ENCODE results near the gene CCDC102B.
A peak's percentile ranks its signal among the peaks of the same experiment; 100 is the strongest.
"Not testable (repeated sequence)": the region's sequence is repeated elsewhere in the genome, so short reads cannot be mapped to it uniquely, and the experiment has no call there.

Gene CCDC102B

DNA sequence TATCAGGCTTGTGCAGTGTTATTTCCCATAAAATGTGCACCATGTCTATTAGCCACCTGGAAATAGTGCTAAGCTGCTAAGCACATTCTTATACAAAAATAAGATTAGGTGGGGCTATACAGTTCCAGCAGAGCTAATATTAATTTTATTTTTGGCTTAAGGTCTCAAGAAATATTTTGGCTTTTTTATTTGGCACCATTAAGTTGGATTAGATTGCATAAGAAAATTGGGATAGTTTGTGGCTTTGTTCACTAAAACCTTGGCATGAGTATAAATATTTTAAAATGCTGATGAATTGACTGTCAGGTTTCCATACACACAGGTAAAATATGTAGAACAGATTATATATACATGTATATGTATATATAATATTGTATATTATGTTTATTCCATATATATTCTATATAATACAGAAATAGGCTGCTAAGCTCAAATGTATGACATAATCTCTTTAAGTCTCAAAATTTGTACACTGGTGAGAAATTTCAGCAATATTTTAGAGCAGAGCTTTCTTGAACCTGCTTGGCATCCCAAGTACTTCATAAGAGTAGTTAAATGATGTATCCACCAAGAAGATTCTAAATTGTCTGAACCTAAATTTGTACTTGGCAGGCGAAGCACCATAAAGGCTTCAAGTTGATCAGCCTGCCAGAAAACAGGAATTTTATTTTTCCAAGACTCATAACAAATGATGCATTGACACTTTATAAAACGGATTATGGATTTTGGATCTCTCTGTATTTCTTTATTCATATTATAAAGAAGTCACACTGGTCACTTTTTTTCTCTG is 32.6 kb downstream of the CCDC102B start:
- DNase-seq, result no peak

DNA sequence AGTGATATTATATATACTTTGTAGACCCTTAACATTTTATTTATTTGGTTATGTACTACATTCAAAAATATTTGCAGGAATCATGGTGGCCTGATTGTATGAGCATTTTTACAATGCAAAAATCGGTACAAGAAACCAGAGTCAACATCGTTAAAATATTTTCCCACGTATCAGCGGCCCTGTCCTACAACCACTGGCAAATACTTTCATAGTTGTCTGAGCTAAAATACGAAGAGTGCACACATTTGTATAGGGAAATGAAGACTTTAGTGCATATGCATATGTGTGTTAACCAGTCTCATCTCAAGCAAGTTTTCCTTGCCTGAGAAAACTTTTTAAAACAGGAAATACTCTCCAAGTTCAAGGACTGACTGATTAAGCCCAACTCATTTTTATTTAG is 35.9 kb downstream of the CCDC102B start:
- no peak for DNase-seq

DNA sequence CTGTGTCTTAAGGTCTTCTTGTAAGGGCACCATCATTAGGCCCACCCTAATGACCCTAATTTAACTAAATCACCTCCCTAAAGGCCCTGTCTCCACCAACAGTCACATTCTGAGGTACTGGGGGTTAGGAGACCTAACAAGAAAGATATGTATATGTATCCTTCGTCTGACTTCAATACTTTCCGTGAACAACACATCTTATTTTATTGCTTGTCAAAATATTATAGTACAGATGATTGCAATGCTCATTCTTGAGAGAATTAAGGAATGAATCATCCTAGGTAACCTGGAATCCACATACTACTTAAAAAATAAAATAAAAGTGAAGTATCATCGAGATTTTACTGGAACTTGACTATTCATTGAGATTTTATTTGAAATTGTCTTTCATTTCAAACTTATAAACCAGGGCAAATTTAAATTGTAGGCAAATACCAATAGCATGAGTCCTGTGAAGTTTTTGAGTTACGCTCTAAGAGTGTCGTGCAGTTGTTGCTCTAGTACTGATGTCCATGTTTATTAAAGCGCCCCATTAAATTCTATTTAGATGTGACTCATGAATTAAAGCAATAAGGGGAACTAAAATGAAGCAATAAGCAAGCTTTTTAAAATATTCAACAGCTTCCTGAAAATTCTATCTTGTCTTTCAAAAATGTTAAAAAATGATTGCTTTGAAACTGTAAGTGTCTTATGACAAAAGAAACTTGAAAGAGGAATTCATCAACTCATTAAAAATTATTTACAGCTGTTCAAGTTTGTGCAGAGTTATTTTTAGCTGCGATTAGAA is 40.0 kb downstream of the CCDC102B start:
- no peak for DNase-seq

DNA sequence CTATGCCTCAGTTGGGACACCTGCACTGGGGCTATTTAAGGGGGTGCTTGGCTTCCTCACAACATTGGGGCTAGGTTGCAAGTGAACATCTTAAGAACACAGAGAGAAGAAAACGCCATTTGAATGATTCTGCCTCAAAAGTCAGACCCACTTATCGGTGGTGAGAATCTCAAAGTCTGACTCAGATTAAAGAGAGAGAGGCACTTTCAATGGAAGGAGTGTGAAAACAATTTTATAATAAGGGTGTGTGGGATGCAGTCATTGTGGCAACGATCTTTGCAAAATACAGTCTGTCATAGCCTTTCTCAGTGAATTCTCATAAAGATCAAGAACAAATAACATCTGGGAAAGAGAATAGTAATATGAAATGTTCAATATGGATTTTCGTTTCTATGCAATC is 41.8 kb downstream of the CCDC102B start:
- no peak for DNase-seq

DNA sequence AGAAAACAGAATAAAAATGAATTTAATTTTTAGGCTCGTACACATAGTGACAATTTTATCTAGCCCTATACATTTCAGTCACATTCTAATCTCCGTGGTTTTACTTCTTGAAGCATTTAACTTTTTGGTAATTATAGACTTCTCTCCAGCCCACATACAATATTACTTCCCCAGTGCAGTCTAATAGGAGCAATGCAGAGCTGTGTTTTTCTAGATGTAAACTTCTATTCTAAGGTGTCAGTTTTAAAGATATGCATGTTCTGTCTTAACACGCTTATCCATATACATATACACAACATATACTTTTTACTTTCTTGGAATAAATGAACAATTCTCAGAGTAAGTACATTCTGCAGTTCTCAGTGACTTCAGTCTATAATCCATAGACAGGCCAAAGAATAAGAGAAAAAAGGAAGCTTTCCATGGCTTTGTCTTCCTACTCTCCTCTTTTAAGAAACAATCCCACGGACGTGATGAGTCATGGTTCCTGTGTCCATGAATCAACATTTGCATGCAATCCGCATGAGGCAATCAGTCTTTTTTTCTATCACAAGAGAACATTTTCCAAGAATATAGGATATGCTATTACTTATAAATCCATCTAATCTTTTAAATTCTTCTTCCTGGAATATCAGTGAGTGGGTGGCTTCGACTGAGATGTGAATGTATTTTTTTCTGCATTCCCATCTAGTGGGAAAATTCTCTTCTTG is 42.8 kb downstream of the CCDC102B start:
- DNase-seq, result no peak

DNA sequence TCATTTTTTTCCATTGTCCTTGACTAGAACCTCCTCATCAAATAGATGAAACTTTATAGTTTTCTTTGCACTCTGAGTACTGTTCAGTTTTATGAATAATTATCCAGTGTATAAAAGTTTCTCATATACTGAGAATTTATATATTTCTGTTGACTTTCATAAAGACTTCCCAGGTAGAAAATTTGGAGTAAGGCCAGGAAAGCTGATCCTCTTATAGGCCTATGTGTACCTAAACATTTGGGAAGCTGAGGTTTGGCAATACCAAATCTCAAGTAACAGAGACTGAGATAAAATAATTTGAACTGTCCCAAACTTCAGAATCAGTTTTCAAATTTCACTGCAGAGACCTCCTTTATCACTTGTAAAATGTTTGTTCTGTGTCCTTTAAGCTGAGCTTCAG is 43.4 kb downstream of the CCDC102B start:
- DNase-seq, result no peak

DNA sequence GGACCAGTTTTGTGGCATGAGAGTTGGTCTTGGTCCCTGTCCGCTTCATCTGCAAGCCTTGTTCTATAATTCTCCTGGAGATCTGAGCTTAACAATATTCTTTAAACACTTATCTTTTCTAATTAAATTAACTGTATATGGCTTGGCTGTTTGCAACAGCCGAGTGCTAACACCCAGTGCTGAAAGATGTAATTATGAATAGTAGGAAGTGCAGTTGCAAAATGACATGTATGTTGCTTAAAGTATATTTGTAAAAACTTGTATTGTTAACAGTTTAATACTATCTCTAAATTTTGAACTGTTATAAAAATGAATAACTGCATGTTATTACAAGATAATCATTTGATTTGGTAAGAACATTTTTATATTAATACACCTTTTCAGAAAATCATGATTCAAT is 45.1 kb downstream of the CCDC102B start:
- no peak for DNase-seq

DNA sequence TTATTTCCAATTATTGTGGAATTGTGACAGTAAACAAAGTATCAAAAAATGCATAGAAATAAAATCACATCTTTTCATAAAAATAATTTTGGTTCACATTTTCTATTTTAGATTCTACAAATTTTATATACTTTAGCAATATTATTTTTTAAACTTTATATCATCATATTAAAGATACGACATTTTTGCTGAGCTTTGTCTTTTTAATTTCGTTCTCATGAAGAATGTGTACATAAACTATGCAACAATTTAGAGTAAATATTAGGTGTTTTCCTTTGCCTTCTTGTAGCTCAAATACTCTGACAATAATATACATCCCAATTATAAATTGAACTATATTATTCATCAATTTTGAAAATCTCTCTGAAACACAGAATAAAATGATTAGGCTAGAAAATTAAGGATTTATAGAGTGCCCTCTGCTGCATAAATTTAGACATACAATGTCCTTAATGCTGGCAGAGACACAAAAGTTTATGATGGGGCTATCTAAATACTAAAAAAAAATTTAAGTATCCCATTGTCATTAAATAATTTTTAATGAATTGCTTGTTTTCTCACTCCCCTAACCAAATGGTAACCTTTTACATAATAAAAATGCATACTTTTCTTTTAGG is 45.7 kb downstream of the CCDC102B start:
- no peak for DNase-seq

DNA sequence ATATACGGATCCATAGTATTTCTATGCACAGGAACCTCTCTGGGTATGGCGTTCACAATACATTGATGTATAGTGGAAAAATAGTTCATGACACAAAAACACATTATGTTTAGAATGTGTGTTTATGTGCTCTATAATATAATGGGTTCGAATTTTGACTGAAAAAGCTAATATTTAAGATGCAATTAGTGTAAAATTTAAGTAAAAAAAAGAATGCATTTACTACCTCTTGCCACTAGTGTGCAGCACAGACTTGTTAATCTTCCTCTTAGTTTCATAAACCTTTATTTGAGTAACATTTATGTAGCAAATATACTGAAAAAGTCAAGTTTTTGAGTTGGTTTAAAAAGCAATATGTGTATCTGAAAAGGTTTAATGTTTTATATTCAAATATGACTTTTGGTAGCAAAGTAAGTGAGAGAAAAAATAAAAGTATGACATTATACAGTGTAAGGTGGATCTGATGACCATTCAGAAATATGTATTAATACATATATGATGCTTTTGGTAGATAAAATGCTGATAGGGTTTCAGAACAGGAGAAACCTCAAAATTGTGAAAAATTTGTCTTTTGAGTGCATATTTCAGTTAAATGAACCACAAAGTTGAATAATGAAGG is 49.4 kb downstream of the CCDC102B start:
- DNase-seq, result peak; percentile 9

DNA sequence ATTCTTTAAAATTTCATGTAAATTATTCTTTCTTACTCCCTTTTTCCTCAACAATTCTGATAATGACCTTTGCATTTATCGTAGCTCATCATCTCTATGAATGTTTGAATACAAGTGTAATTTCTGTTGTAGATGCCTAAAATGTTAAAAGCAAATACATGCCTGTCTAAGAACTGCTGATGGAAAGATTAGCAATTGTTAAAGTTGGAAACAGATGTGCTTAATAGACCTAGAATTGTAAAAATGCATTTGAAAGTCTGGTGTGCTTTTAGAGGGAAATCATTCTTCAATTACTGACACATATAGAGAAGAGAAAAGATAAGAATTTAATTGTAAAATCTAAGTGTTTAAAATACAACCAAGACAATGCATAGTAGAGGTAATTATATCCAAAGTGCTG is 50.4 kb downstream of the CCDC102B start:
- DNase-seq, result no peak

DNA sequence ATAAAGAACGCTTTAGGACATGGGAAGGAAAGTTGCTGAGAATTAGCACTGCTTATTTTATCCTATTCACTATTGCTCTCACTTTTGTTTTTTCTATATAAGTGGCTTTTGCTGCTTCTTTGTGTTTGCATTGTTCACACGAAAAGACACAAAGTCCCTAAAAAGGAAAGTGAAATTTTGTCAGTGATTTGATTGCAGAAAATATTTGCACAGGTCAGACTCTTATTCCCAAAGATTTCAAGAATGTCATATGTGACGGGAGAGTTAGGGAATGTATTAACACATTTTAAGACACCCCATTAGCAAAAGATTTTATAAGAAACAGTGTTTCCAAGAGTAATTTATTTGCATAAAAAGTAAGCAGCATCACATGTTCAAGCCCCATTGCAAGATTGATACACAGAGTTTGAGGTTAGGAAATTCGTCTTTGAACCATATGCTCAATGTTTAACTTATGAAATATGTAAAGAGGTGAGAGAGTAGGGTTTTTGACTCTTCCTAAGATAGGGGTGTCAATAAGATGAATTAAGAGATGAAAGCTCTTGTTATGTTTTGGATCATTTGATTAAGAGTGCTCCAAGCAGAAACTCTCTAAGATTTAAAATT is 57.0 kb downstream of the CCDC102B start:
- no peak for DNase-seq

DNA sequence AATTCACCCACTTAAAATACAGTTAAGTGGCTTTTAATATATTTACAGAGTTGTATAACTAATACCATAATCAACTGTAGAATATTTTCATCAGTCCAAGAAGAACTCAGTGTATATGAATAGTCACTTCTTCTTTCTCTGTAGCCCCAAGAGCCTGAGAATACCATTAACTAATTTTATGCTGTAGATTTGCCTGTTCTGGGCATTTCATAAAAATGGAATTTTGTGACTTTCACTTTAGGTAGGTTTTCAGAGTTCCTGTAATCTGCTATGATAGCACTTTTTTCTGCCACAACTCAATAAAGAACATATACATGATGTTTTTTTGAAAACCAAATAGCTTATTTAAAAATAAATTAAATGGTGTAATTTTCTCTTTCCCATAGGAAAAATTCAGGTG is 57.6 kb downstream of the CCDC102B start:
- no peak for DNase-seq

DNA sequence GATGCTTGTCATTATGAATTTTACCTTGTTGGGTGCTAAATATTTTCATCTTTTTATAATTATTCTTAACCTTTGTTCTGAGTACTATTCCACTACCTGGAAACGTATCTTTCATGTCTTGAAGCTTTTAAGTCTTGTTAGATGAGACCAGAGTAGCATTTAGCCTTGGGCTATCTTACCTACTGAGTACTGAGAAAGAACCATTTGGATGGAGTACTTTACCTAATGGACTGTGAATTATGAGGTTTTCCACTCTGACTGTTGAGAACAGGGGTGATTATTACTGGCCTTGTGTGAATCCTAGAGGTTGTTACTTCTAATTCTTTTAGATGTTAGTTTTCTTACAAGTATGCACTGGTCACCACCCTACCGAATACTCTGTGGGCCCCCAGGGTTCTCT is 63.5 kb downstream of the CCDC102B start:
- no peak for DNase-seq

DNA sequence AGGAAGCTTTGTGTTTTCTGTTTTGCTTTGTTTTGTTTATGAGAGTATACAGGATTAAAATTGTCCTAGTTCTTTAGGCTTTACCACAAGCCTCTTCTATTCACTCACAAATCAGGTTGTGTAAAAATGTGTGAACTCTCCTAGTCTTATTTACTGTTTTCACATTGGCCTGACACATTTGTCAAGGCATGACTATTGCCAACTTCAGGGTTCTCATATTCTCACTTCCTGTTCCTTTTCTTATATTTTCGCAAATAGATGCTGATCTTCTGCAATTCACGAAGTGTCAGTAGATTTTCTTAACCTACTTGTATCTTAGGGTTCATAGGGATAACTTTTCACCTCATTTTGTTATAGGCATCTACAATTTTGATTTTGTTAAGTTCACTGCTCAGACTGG is 67.1 kb downstream of the CCDC102B start:
- no peak for DNase-seq

DNA sequence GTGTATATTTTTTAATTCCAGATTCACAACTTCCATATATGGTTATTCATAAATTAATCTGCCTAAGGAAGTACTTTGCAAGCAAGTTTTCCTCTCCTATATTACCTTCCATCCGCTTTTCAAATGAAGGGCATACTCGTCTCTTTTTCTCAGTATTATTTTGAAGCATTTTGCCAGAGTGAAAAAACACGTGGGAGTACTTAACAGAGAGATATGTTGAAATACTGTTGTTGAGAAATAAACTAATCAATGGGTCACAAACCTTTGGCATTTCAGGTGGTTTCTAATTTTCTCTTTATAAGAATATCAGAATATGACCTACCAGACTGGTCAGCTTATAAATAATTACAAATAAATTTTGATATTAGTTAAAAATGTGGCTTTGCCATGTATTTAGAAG is 67.6 kb downstream of the CCDC102B start:
- no peak for DNase-seq

DNA sequence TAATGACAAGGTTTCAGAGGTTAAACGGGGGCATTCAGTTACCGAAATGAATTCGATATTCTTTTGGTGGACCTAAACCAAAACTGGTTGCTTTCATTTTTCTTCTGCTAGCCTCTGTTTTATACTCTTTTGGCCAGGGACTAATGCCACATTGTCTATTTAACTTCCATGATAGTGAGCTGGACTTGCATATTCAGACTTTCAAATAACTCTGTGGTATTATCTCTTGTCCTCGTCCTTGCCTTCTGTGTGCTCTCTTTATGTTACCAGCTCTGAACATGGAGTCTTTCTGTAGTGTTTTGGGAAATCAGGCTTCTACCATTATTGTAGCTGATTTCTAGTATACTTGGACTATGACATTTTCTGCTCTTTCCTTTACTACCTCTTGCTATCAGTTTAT is 75.1 kb downstream of the CCDC102B start:
- no peak for DNase-seq

DNA sequence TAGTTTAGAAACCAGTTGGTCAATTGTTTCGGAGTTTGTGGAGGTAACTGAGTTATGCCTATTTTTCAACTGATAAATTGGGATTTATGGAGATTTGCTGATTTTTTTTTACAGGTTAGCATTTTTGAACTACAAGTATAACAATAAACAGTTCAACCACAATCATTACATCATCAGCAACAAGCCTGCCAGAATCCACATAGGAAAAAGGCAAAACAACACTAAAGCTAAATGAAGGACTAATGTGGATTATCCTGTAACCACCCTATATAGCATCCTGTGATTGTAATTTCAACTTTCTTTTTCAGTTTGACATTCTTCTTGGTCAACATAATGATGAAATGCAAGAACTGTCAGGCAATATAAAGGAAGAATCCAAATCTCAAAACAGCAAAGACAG is 76.5 kb downstream of the CCDC102B start:
- DNase-seq, result no peak

DNA sequence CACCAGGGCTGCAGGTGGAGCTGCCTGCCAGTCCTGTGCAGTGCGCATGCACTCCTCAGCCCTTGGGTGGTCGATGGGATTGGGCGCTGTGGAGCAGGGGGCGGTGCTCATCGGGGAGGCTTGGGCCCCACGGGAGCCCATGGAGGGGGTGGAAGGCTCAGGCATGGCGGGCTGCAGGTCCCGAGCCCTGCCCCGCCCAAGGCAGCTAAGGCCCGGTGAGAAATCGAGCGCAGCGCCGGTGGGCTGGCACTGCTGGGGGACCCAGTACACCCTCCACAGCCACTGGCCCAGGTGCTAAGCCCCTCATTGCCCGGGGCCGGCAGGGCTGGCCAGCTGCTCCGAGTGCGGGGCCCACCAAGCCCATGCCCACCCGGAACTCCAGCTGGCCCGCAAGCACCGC is 82.1 kb downstream of the CCDC102B start:
- not testable (repeated sequence) for DNase-seq

DNA sequence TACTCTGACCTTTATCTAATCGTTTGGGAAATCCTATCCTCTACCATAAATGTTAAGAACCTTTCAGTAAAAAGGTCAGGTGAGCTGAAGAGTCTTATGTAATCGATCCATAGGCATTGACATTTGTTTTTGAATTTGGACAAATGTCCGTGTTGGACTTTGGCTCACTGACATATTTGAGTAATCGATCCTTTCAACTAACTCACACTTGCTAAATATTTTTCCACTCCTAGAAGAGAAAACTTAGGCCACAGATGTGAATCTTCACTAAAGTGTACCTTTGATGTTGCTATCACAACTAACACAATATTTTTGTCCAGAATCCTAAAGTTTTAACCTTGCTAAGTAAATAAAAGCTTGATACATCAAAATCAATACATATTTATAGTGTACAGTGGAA is 89.5 kb downstream of the CCDC102B start:
- no peak for DNase-seq

DNA sequence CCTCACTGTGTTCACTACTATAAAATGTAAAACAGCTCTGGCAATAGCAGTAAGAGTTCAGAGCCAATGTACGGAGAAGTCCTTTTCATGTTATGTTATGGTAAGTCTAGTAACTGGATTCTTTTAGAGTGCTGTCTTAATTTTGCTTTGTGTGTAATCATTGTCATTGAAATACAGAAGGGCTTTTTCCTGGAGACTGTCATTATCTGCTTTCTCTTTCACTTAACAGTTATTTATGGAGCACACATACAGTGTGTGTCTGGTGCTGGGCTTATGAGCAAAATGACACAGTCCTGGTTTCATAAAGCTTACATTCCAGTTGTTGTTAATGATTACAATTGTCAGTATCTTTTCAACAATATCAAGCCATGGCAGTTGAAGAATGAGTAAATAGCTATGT is 95.5 kb downstream of the CCDC102B start:
- no peak for DNase-seq

DNA sequence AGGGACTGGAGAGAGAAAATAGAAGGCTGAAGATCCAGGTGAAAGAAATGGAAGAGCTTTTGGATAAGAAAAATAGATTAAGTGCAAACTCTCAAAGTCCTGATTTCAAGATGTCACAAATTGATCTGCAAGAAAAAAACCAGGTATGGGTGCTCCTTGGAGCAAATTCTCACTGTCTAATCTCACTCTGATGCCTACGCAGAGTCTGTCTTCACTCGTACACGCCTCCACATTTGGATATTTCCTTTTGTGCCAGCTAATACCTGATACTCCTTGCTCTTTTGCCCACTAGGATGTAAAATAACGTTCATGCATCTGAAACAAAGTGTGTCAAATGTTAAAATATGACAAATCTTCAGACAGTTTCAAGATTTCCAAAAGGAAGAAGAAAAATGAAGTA is 99.4 kb downstream of the CCDC102B start:
- no peak for DNase-seq

DNA sequence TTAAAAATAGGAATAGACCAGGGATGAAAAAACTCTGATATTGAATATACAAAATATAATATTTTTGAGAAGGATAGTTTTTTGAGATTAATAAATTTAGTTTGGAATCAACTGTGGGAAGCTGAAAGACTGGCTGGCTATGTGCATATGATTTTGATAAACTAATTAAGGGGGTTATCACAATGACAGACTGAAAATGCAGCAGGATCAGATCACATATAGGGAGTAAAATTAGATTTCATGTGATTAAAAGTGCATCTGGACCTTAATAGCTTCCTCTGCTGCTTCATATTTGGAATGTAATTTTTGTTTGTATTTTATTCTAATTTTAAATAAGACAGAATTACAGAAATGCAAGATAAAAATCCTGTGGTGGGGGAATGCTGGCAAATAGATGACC is 111.7 kb downstream of the CCDC102B start:
- no peak for DNase-seq

DNA sequence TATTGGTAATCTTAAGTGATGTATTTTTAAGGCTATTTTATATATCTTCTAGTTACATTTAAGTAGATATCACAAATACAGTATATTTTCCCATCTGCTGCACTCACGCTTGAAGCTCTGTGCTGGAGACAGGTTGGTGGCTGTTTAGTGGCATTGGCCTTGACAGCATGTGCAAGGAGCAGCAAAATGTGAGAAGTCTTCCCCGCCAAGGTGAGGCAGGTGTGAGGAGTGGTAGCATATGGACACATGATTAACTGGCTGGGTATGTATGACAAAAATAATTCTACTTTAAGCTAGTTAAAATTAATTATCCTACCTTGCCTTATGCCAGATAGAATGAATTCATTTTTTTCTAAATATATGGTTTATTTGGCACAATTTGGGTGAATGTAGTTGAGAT is 117.2 kb downstream of the CCDC102B start:
- no peak for DNase-seq
